IPS-20b (cell line): Measurements from ENCODE around the gene TMUB1.

Experiments used
- H3K27ac ChIP-seq: one replicate; pipeline ENCODE4 v1.5.1; 2013; ENCODE audit warnings: low read length
- H3K27me3 ChIP-seq: 2 replicates; pipeline ENCODE4 v1.6.1; 2013; ENCODE audit warnings: mild to moderate bottlenecking, low read length, inconsistent platforms; ENCODE audit not compliant: insufficient read depth
- H3K36me3 ChIP-seq: 2 replicates; pipeline ENCODE4 v1.6.1; 2013; ENCODE audit warnings: low read depth, mild to moderate bottlenecking, inconsistent platforms, low read length, moderate library complexity; ENCODE audit not compliant: insufficient read depth
- H3K4me1 ChIP-seq: 2 replicates; pipeline ENCODE4 v1.6.1; 2013; ENCODE audit warnings: mild to moderate bottlenecking, control low read depth, inconsistent platforms, low read length, moderate library complexity; ENCODE audit not compliant: insufficient read depth
- H3K4me3 ChIP-seq: 2 replicates; pipeline ENCODE4 v1.5.1; 2013; ENCODE audit warnings: mild to moderate bottlenecking, low read length, inconsistent platforms
- H3K9ac ChIP-seq: 2 replicates; pipeline ENCODE4 v1.6.1; 2013; ENCODE audit warnings: low read depth, mild to moderate bottlenecking, inconsistent platforms, low read length, moderate library complexity
- H3K9me3 ChIP-seq: 2 replicates; pipeline ENCODE4 v1.6.1; 2013; ENCODE audit warnings: mild to moderate bottlenecking, low read depth, low read length, inconsistent platforms; ENCODE audit not compliant: insufficient read depth

The TMUB1 gene

GRCh38 chr7:151095123-151095797, 12.0 kb upstream of the TMUB1 start:
- Histone ChIP-seq H3K36me3 (peaks cover 17% of the 10 kb centered on the region; the same call in 1 of the 2 replicates), H3K27ac (no peak overlapping the region), H3K9ac (no peak overlapping the region), H3K27me3 (no peaks in the 10 kb centered on the region), H3K4me1 (no peaks in the 10 kb centered on the region), H3K4me3 (no peak overlapping the region), H3K9me3 (no peaks in the 10 kb centered on the region)

- peaks cover 2% of the 10 kb centered on the region for H3K4me1 ChIP-seq
- H3K27ac ChIP-seq: no peak overlapping the region
- no peak overlapping the region for H3K9ac ChIP-seq
- H3K36me3 ChIP-seq: peaks cover 17% of the 10 kb centered on the region; the same call in 1 of the 2 replicates
- peaks cover 3% of the 10 kb centered on the region; the same call in 1 of the 2 replicates for H3K27me3 ChIP-seq
- H3K9me3 ChIP-seq: no peaks in the 10 kb centered on the region
- H3K4me3 ChIP-seq: no peak overlapping the region
These were observed 11.4 kb upstream of the TMUB1 start for GRCh38 chr7:151094675-151095074.

GRCh38 chr7:151093748-151094147, 10.5 kb upstream of the TMUB1 start:
- H3K4me3 ChIP-seq: no peak overlapping the region
- H3K27ac ChIP-seq: no peak overlapping the region
- H3K9ac ChIP-seq: no peak overlapping the region
- peaks cover 17% of the 10 kb centered on the region; the same call in 1 of the 2 replicates for H3K36me3 ChIP-seq
- H3K4me1 ChIP-seq: peaks cover 10% of the 10 kb centered on the region
- H3K27me3 ChIP-seq: peaks cover 12% of the 10 kb centered on the region
- H3K9me3 ChIP-seq: no peaks in the 10 kb centered on the region

- no peaks in the 10 kb centered on the region for H3K9me3 ChIP-seq
- no peak overlapping the region for H3K27ac ChIP-seq
These were observed 8.7 kb upstream of the TMUB1 start for GRCh38 chr7:151091988-151092387.

GRCh38 chr7:151091431-151091830, 8.1 kb upstream of the TMUB1 start:
- Histone ChIP-seq H3K4me1 (peaks cover 19% of the 10 kb centered on the region), H3K36me3 (peaks cover 17% of the 10 kb centered on the region; the same call in 1 of the 2 replicates), H3K9ac (no peak overlapping the region), H3K9me3 (no peaks in the 10 kb centered on the region), H3K27ac (no peak overlapping the region), H3K27me3 (peaks cover 32% of the 10 kb centered on the region), H3K4me3 (no peak overlapping the region)

More at GRCh38 chr7:151091988-151092387, 8.7 kb upstream of the TMUB1 start:
- H3K4me1 ChIP-seq: peaks cover 19% of the 10 kb centered on the region
- H3K4me3 ChIP-seq: no peak overlapping the region
- H3K27me3 ChIP-seq: peaks cover 30% of the 10 kb centered on the region
- peaks cover 17% of the 10 kb centered on the region; the same call in 1 of the 2 replicates for H3K36me3 ChIP-seq
- no peak overlapping the region for H3K9ac ChIP-seq

GRCh38 chr7:151091003-151091402, 7.7 kb upstream of the TMUB1 start:
- peaks cover 19% of the 10 kb centered on the region for H3K4me1 ChIP-seq
- H3K9ac ChIP-seq: no peak overlapping the region
- H3K27me3 ChIP-seq: peaks cover 32% of the 10 kb centered on the region
- H3K36me3 ChIP-seq: peaks cover 15% of the 10 kb centered on the region; the same call in 1 of the 2 replicates
- H3K4me3 ChIP-seq: no peak overlapping the region
- no peak overlapping the region for H3K27ac ChIP-seq
- no peaks in the 10 kb centered on the region for H3K9me3 ChIP-seq

GRCh38 chr7:151089893-151090730, 6.8 kb upstream of the TMUB1 start:
- peak overlapping the region; percentile 84; the same call in 1 of the 2 replicates for H3K4me3 ChIP-seq

GRCh38 chr7:151088856-151089699, 5.8 kb upstream of the TMUB1 start:
- Histone ChIP-seq H3K36me3 (peaks cover 13% of the 10 kb centered on the region; the same call in 1 of the 2 replicates), H3K27me3 (peaks cover 46% of the 10 kb centered on the region), H3K4me3 (peak overlapping the region; percentile 84), H3K4me1 (peaks cover 26% of the 10 kb centered on the region), H3K9me3 (no peaks in the 10 kb centered on the region), H3K9ac (peak overlapping the region; percentile 81; the same call in 1 of the 2 replicates), H3K27ac (no peak overlapping the region)

More at GRCh38 chr7:151089893-151090730, 6.8 kb upstream of the TMUB1 start:
- Histone ChIP-seq H3K9me3 (no peaks in the 10 kb centered on the region), H3K27me3 (peaks cover 36% of the 10 kb centered on the region), H3K27ac (no peak overlapping the region), H3K9ac (no peak overlapping the region; the same call in 1 of the 2 replicates), H3K4me1 (peaks cover 23% of the 10 kb centered on the region), H3K36me3 (peaks cover 13% of the 10 kb centered on the region; the same call in 1 of the 2 replicates)

- peak overlapping the region; percentile 81; the same call in 1 of the 2 replicates for H3K9ac ChIP-seq
- H3K27me3 ChIP-seq: peaks cover 52% of the 10 kb centered on the region
- no peak overlapping the region for H3K27ac ChIP-seq
These were observed 4.9 kb upstream of the TMUB1 start for GRCh38 chr7:151088019-151088855.

GRCh38 chr7:151087245-151088018, 4.1 kb upstream of the TMUB1 start:
- H3K9me3 ChIP-seq: no peaks in the 10 kb centered on the region
- peaks cover 26% of the 10 kb centered on the region for H3K4me1 ChIP-seq
- H3K4me3 ChIP-seq: peak overlapping the region; percentile 84
- peaks cover 52% of the 10 kb centered on the region for H3K27me3 ChIP-seq
- peak overlapping the region; percentile 81 for H3K9ac ChIP-seq
- H3K27ac ChIP-seq: peak overlapping the region; percentile 60
- H3K36me3 ChIP-seq: peaks cover 10% of the 10 kb centered on the region; the same call in 1 of the 2 replicates

More at GRCh38 chr7:151088019-151088855, 4.9 kb upstream of the TMUB1 start:
- no peaks in the 10 kb centered on the region for H3K9me3 ChIP-seq
- H3K4me3 ChIP-seq: peak overlapping the region; percentile 84
- H3K4me1 ChIP-seq: peaks cover 26% of the 10 kb centered on the region
- H3K36me3 ChIP-seq: peaks cover 13% of the 10 kb centered on the region; the same call in 1 of the 2 replicates
